Astrocyte of the cerebellum (primary cell): ENCODE results near the gene TAF10.

Source experiments
- DNase-seq: peaks from one replicate; pipeline ENCODE4 v3.0.0-alpha.2; 2011; ENCODE audit warnings: low read depth
- H3K4me3 ChIP-seq: 2 replicates; pipeline ENCODE4 v1.5.1; 2011; ENCODE audit warnings: mild to moderate bottlenecking, low read depth, low read length, moderate library complexity
- CTCF ChIP-seq: IDR thresholded peaks from 2 replicates; pipeline ENCODE4 v1.5.1; 2012; ENCODE audit warnings: low read length, low read depth, moderate library complexity, mild to moderate bottlenecking; ENCODE audit errors: missing control alignments
- in situ Hi-C: cut with HindIII; loops from 2 replicates; pipeline ENCODE4 v1.10.0; 2017; ENCODE audit warnings: low sequenced_read_pairs

The TAF10 gene

GRCh38 chr11:6646071-6646470 lies 34.1 kb upstream of the TAF10 start:
- no peak for DNase-seq
- H3K4me3 ChIP-seq = no peak overlapping the region
- TF ChIP-seq CTCF = no peak
- in situ Hi-C loops = no loop called here

- H3K4me3 ChIP-seq = no peak overlapping the region
- TF ChIP-seq CTCF = no peak
- DNase-seq = no peak
- in situ Hi-C loops = no loop called here
These were observed 30.9 kb upstream of the TAF10 start for GRCh38 chr11:6642957-6643356.

GRCh38 chr11:6640985-6641701 lies 29.1 kb upstream of the TAF10 start:
- no peak overlapping the region for H3K4me3 ChIP-seq
- in situ Hi-C loops = no loop called here

GRCh38 chr11:6640036-6640984 lies 28.3 kb upstream of the TAF10 start:
- no peak for DNase-seq
- TF ChIP-seq CTCF = no peak
- H3K4me3 ChIP-seq = no peak overlapping the region
- in situ Hi-C loops = no loop called here

More at GRCh38 chr11:6640985-6641701, 29.1 kb upstream of the TAF10 start:
- TF ChIP-seq CTCF = no peak
- DNase-seq = no peak

GRCh38 chr11:6638429-6638828 lies 26.4 kb upstream of the TAF10 start:
- in situ Hi-C loops = no loop called here
- TF ChIP-seq CTCF = no peak

GRCh38 chr11:6637871-6638270 lies 25.9 kb upstream of the TAF10 start:
- DNase-seq = peak; percentile 48
- TF ChIP-seq CTCF = no peak
- no peak overlapping the region for H3K4me3 ChIP-seq
- in situ Hi-C loops = no loop called here

More at GRCh38 chr11:6638429-6638828, 26.4 kb upstream of the TAF10 start:
- no peak overlapping the region for H3K4me3 ChIP-seq
- DNase-seq = no peak
